SK-N-SH treated with all-trans-retinoic acid at 6 μM for 48 hours (cell line): Measurements from ENCODE around the gene RND2.

Experiments used
- ATAC-seq: fragments of 200-7000 bp; cut with Tn5 transposase; 3 replicates; pipeline ENCODE4 v1.9.1; 2020; ENCODE audit warnings: mild to moderate bottlenecking, moderate library complexity
- ARNTL ChIP-seq: fragments of 450-650 bp; formaldehyde crosslinking; IDR thresholded peaks from 2 replicates; pipeline ENCODE4 v1.5.0; 2020; ENCODE audit warnings: low read depth, mild to moderate bottlenecking, moderate library complexity, borderline replicate concordance
- BACH2 ChIP-seq: fragments of 250-450 bp; sonication (Bioruptor Pico); IDR thresholded peaks from 2 replicates; pipeline ENCODE4 v1.9.0; 2021; ENCODE audit warnings: mild to moderate bottlenecking, borderline replicate concordance
- CSDC2 ChIP-seq: fragments of 250-450 bp; sonication (Bioruptor Pico); IDR thresholded peaks from 2 replicates; pipeline ENCODE4 v1.5.0; 2020; ENCODE audit warnings: mild to moderate bottlenecking, moderate library complexity
- GLIS3 ChIP-seq: fragments of 250-450 bp; sonication (Bioruptor Pico); IDR thresholded peaks from 2 replicates; pipeline ENCODE4 v1.5.0; 2020; ENCODE audit warnings: mild to moderate bottlenecking, moderate library complexity
- ISL1 ChIP-seq: fragments of 250-450 bp; sonication (Bioruptor Pico); IDR thresholded peaks from 2 replicates; pipeline ENCODE4 v2.1.2; 2022; ENCODE audit warnings: mild to moderate bottlenecking, moderate library complexity
- PPARA ChIP-seq: fragments of 250-450 bp; sonication (Bioruptor Pico); IDR thresholded peaks from 2 replicates; pipeline ENCODE4 v1.5.0; 2020; ENCODE audit warnings: mild to moderate bottlenecking, borderline replicate concordance
- RARB ChIP-seq: fragments of 250-450 bp; sonication (Bioruptor Pico); IDR thresholded peaks from 2 replicates; pipeline ENCODE4 v1.8.0; 2021; ENCODE audit warnings: mild to moderate bottlenecking, moderate library complexity
- SNAI2 ChIP-seq: fragments of 250-450 bp; sonication (Bioruptor Pico); IDR thresholded peaks from 2 replicates; pipeline ENCODE4 v1.5.0; 2020; ENCODE audit warnings: mild to moderate bottlenecking, moderate library complexity
- TCF4 ChIP-seq: fragments of 250-450 bp; sonication (Bioruptor Pico); IDR thresholded peaks from 2 replicates; pipeline ENCODE4 v1.8.0; 2021; ENCODE audit warnings: mild to moderate bottlenecking, moderate library complexity, borderline replicate concordance
- TOX ChIP-seq: fragments of 250-450 bp; sonication (Bioruptor Pico); IDR thresholded peaks from 2 replicates; pipeline ENCODE4 v1.8.0; 2021; ENCODE audit warnings: mild to moderate bottlenecking, moderate library complexity, borderline replicate concordance
- ZC3H10 ChIP-seq: fragments of 250-450 bp; sonication (Bioruptor Pico); IDR thresholded peaks from 2 replicates; pipeline ENCODE4 v1.5.1; 2021; ENCODE audit warnings: mild to moderate bottlenecking, moderate library complexity
- ZFP3 ChIP-seq: fragments of 250-450 bp; sonication (Bioruptor Pico); IDR thresholded peaks from 2 replicates; pipeline ENCODE4 v1.5.0; 2020; ENCODE audit warnings: mild to moderate bottlenecking, moderate library complexity
- ZFP30 ChIP-seq: fragments of 450-650 bp; formaldehyde crosslinking; IDR thresholded peaks from 2 replicates; pipeline ENCODE4 v1.5.0; 2022; ENCODE audit warnings: mild to moderate bottlenecking, moderate library complexity
- ZNF70 ChIP-seq: fragments of 450-650 bp; formaldehyde crosslinking; IDR thresholded peaks from 2 replicates; pipeline ENCODE4 v1.5.0; 2020; ENCODE audit warnings: mild to moderate bottlenecking, moderate library complexity
- ZNF8 ChIP-seq: fragments of 450-650 bp; formaldehyde crosslinking; IDR thresholded peaks from 2 replicates; pipeline ENCODE4 v1.5.0; 2020; ENCODE audit warnings: mild to moderate bottlenecking, moderate library complexity
- TF ChIP-seq, protein P1 (sequence below): fragments of 250-450 bp; sonication (Bioruptor Pico); IDR thresholded peaks from 2 replicates; pipeline ENCODE4 v1.5.0; 2020; ENCODE audit warnings: mild to moderate bottlenecking, moderate library complexity
- TF ChIP-seq, protein P2 (sequence below): fragments of 250-450 bp; sonication (Bioruptor Pico); IDR thresholded peaks from 2 replicates; pipeline ENCODE4 v1.5.1; 2021; ENCODE audit warnings: mild to moderate bottlenecking, moderate library complexity
- TF ChIP-seq, protein P3 (sequence below): fragments of 250-450 bp; sonication (Bioruptor Pico); IDR thresholded peaks from 2 replicates; pipeline ENCODE4 v1.8.0; 2021; ENCODE audit warnings: low read depth, mild to moderate bottlenecking, moderate library complexity, borderline replicate concordance
- TF ChIP-seq, protein P4 (sequence below): fragments of 250-450 bp; sonication (Bioruptor Pico); IDR thresholded peaks from 2 replicates; pipeline ENCODE4 v1.8.0; 2020; ENCODE audit warnings: mild to moderate bottlenecking, moderate library complexity, borderline replicate concordance
- TF ChIP-seq, protein P5 (sequence below): fragments of 250-450 bp; sonication (Bioruptor Pico); IDR thresholded peaks from 2 replicates; pipeline ENCODE4 v1.5.1; 2020; ENCODE audit warnings: low read depth, mild to moderate bottlenecking, moderate library complexity

The RND2 gene

DNA sequence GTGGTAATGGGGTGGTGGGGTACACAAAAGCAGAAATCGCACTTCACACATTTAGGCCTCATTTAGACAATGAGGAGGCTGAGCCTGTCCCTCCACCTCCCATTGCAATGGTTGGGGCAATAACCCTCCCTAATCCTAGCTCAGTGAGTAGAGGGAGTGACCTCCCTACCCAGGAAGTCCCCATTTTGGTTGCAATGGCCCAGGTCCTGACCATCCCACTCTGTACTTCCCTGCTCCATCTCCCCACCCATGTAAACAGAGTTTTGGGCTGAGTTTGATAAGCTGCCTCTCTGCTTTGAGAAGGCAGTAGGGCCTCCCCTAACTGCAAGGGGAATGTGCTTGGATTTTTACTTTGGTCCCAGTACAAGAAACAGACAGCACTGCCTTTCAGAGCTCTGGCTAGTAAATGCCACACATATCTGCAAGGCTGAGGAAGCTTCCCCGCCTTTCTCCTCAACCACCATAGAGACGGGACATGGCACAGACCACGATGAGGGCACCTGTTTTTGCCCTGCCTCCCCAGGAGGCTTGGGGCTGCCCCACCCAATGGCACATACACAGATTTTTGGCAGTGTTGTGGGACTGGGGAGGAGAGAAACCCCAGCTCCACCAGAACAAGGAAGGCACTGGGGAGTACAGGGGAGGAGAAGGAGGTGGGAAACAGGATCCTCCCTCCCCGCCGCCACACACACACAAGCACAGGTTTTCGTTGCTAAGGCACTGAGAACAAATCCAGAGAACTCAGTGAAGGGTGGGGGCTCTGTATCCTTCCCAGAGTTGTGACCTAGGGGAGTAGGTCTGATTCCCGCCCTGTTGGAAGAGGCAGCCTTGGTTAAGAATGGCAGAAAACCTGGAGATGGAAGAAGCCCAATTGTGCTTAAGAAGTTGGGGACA lies 10.1 kb upstream of the RND2 start:
- ATAC-seq, result no peak
- TF ChIP-seq PPARA (CRISPR knock-in tag) (no peak), ZFP3 (no peak), GLIS3 (CRISPR knock-in tag) (no peak), RARB (CRISPR knock-in tag) (no peak)
- TF ChIP-seq, protein P1, sequence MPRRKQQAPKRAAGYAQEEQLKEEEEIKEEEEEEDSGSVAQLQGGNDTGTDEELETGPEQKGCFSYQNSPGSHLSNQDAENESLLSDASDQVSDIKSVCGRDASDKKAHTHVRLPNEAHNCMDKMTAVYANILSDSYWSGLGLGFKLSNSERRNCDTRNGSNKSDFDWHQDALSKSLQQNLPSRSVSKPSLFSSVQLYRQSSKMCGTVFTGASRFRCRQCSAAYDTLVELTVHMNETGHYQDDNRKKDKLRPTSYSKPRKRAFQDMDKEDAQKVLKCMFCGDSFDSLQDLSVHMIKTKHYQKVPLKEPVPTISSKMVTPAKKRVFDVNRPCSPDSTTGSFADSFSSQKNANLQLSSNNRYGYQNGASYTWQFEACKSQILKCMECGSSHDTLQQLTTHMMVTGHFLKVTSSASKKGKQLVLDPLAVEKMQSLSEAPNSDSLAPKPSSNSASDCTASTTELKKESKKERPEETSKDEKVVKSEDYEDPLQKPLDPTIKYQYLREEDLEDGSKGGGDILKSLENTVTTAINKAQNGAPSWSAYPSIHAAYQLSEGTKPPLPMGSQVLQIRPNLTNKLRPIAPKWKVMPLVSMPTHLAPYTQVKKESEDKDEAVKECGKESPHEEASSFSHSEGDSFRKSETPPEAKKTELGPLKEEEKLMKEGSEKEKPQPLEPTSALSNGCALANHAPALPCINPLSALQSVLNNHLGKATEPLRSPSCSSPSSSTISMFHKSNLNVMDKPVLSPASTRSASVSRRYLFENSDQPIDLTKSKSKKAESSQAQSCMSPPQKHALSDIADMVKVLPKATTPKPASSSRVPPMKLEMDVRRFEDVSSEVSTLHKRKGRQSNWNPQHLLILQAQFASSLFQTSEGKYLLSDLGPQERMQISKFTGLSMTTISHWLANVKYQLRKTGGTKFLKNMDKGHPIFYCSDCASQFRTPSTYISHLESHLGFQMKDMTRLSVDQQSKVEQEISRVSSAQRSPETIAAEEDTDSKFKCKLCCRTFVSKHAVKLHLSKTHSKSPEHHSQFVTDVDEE (CRISPR knock-in tag), result no peak

DNA sequence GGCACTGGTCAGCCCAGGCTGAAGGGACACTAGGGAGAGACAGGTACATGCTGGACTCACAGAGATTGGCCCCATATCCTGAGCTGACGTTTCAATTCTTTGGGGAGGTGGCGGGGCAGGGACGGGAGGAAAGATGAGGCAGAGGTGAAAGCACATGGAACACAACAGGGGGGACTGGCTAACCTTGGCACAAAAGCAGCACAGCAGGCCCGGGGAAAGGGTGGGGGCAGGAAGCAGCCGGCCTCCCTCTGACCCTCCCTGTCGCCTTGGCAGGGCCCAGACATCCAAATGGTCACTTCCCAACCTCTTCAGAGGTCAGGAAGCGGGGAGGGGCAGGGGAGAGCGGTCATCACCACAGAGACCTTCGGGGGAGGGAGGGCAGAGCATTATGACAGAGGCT lies 9.5 kb upstream of the RND2 start:
- ATAC-seq, result no peak
- TF ChIP-seq ZFP30 (CRISPR knock-in tag) (no peak), ARNTL (CRISPR knock-in tag) (no peak), CSDC2 (no peak)

- TF ChIP-seq, protein P1 (CRISPR knock-in tag), result no peak
- no peak for TF ChIP-seq TCF4 (CRISPR knock-in tag)
- no peak for TF ChIP-seq ZNF70
- TF ChIP-seq, protein P2, sequence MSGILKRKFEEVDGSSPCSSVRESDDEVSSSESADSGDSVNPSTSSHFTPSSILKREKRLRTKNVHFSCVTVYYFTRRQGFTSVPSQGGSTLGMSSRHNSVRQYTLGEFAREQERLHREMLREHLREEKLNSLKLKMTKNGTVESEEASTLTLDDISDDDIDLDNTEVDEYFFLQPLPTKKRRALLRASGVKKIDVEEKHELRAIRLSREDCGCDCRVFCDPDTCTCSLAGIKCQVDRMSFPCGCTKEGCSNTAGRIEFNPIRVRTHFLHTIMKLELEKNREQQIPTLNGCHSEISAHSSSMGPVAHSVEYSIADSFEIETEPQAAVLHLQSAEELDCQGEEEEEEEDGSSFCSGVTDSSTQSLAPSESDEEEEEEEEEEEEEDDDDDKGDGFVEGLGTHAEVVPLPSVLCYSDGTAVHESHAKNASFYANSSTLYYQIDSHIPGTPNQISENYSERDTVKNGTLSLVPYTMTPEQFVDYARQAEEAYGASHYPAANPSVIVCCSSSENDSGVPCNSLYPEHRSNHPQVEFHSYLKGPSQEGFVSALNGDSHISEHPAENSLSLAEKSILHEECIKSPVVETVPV, result no peak
- TF ChIP-seq, protein P3, sequence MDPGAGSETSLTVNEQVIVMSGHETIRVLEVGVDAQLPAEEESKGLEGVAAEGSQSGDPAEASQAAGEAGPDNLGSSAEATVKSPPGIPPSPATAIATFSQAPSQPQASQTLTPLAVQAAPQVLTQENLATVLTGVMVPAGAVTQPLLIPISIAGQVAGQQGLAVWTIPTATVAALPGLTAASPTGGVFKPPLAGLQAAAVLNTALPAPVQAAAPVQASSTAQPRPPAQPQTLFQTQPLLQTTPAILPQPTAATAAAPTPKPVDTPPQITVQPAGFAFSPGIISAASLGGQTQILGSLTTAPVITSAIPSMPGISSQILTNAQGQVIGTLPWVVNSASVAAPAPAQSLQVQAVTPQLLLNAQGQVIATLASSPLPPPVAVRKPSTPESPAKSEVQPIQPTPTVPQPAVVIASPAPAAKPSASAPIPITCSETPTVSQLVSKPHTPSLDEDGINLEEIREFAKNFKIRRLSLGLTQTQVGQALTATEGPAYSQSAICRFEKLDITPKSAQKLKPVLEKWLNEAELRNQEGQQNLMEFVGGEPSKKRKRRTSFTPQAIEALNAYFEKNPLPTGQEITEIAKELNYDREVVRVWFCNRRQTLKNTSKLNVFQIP (CRISPR knock-in tag), result no peak
- TF ChIP-seq, protein P4, sequence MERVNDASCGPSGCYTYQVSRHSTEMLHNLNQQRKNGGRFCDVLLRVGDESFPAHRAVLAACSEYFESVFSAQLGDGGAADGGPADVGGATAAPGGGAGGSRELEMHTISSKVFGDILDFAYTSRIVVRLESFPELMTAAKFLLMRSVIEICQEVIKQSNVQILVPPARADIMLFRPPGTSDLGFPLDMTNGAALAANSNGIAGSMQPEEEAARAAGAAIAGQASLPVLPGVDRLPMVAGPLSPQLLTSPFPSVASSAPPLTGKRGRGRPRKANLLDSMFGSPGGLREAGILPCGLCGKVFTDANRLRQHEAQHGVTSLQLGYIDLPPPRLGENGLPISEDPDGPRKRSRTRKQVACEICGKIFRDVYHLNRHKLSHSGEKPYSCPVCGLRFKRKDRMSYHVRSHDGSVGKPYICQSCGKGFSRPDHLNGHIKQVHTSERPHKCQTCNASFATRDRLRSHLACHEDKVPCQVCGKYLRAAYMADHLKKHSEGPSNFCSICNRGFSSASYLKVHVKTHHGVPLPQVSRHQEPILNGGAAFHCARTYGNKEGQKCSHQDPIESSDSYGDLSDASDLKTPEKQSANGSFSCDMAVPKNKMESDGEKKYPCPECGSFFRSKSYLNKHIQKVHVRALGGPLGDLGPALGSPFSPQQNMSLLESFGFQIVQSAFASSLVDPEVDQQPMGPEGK (CRISPR knock-in tag), result no peak
- TF ChIP-seq TOX (CRISPR knock-in tag), result no peak
- TF ChIP-seq GLIS3 (CRISPR knock-in tag), result no peak
- TF ChIP-seq ARNTL (CRISPR knock-in tag), result no peak
- no peak for TF ChIP-seq CSDC2
- no peak for TF ChIP-seq PPARA (CRISPR knock-in tag)
- no peak for TF ChIP-seq ZFP30 (CRISPR knock-in tag)
- TF ChIP-seq, protein P5, sequence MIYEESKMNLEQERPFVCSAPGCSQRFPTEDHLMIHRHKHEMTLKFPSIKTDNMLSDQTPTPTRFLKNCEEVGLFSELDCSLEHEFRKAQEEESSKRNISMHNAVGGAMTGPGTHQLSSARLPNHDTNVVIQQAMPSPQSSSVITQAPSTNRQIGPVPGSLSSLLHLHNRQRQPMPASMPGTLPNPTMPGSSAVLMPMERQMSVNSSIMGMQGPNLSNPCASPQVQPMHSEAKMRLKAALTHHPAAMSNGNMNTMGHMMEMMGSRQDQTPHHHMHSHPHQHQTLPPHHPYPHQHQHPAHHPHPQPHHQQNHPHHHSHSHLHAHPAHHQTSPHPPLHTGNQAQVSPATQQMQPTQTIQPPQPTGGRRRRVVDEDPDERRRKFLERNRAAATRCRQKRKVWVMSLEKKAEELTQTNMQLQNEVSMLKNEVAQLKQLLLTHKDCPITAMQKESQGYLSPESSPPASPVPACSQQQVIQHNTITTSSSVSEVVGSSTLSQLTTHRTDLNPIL (CRISPR knock-in tag), result no peak
- no peak for TF ChIP-seq ZFP3
- TF ChIP-seq ZNF8 (CRISPR knock-in tag), result no peak
- no peak for TF ChIP-seq ISL1 (CRISPR knock-in tag)
- no peak for TF ChIP-seq RARB (CRISPR knock-in tag)
- no peak for TF ChIP-seq BACH2 (CRISPR knock-in tag)
- no peak for TF ChIP-seq ZC3H10 (CRISPR knock-in tag)
- no peak for TF ChIP-seq SNAI2
- TF ChIP-seq, all 23 proteins: peak for 0
- no peak for ATAC-seq
Observed at GRCh38 chr17:43016216-43016615, 8.8 kb upstream of the RND2 start.
